ENCODE measurements around the gene HMCN2.

DNA sequence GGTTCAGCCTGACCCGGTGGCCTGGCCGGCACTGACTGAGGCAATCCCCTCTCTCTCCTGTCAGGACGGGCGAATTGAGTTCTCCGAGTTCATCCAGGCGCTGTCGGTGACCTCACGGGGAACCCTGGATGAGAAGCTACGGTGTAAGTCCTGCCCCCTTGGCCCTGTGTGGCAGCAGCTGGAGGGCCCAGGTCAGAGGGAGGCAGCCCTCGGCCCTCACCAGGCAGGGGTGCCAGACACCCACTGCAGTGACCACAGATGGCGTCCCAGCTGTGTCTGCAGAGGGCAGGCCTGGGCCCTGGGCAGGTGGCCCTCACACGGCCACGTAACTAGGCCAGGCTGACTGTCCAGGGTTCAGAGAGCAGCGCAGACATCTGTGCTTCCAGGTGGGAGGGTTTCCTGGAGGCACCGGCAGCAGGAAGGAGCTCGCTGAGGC, 45.9 kb upstream of the HMCN2 start:
- TF ChIP-seq, protein P1, sequence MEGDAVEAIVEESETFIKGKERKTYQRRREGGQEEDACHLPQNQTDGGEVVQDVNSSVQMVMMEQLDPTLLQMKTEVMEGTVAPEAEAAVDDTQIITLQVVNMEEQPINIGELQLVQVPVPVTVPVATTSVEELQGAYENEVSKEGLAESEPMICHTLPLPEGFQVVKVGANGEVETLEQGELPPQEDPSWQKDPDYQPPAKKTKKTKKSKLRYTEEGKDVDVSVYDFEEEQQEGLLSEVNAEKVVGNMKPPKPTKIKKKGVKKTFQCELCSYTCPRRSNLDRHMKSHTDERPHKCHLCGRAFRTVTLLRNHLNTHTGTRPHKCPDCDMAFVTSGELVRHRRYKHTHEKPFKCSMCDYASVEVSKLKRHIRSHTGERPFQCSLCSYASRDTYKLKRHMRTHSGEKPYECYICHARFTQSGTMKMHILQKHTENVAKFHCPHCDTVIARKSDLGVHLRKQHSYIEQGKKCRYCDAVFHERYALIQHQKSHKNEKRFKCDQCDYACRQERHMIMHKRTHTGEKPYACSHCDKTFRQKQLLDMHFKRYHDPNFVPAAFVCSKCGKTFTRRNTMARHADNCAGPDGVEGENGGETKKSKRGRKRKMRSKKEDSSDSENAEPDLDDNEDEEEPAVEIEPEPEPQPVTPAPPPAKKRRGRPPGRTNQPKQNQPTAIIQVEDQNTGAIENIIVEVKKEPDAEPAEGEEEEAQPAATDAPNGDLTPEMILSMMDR (conservative IDR thresholded peaks at IDR 0.05; ENCODE audit: low read length): no peak
- TF ChIP-seq EZH2phosphoT487 (IDR thresholded peaks at IDR 0.05; ENCODE audit: borderline replicate concordance, low read depth, low read length): no peak

All from OCI-LY7 (cell line).